GM23338 (cell line): Measurements from ENCODE around the gene ACOT13. TPM values are rescaled to one million over a fixed set of nuclear protein-coding genes. Genes with fewer than 3 reads are reported as not detected.

Source experiments
- ATAC-seq: fragments of 200-7000 bp; cut with Tn5 transposase; 3 replicates; pipeline ENCODE4 v1.9.1; 2020
- DNase-seq: peaks from one replicate; pipeline ENCODE4 v3.0.0-alpha.2; 2015; ENCODE audit warnings: low spot score
- H2AFZ ChIP-seq: fragments of 200-600 bp; sonication (generic); 2 replicates; pipeline ENCODE4 v1.8.0; 2016; ENCODE audit warnings: antibody characterized with exemption, mild to moderate bottlenecking, moderate library complexity
- H3F3A ChIP-seq: fragments of 200-600 bp; sonication (generic); replicated peaks from 2 replicates; pipeline ENCODE4 v1.8.0; 2017; ENCODE audit warnings: antibody characterized with exemption, mixed run types, low read depth
- H3K27ac ChIP-seq: fragments of 200-600 bp; sonication (generic); 2 replicates; pipeline ENCODE4 v1.6.1; 2016; ENCODE audit warnings: low read depth
- H3K27me3 ChIP-seq: fragments of 200-600 bp; sonication (generic); 2 replicates; pipeline ENCODE4 v1.8.0; 2016; ENCODE audit warnings: mild to moderate bottlenecking, mixed run types, moderate library complexity; ENCODE audit not compliant: insufficient read depth
- H3K36me3 ChIP-seq: fragments of 200-600 bp; sonication (generic); 2 replicates; pipeline ENCODE4 v1.8.0; 2016; ENCODE audit warnings: mild to moderate bottlenecking; ENCODE audit not compliant: insufficient read depth
- H3K4me1 ChIP-seq: fragments of 200-600 bp; sonication (generic); 2 replicates; pipeline ENCODE4 v1.8.0; 2016; ENCODE audit warnings: mild to moderate bottlenecking, moderate library complexity; ENCODE audit not compliant: insufficient read depth
- H3K4me2 ChIP-seq: fragments of 200-600 bp; sonication (generic); 2 replicates; pipeline ENCODE4 v1.7.1; 2017; ENCODE audit warnings: mixed run types
- H3K4me3 ChIP-seq: fragments of 200-600 bp; sonication (generic); 2 replicates; pipeline ENCODE4 v1.6.1; 2016; ENCODE audit warnings: mixed run types
- H3K79me2 ChIP-seq: fragments of 200-600 bp; sonication (generic); replicated peaks from 2 replicates; pipeline ENCODE4 v1.8.0; 2017; ENCODE audit warnings: mild to moderate bottlenecking; ENCODE audit not compliant: insufficient read depth
- H3K9me2 ChIP-seq: fragments of 200-600 bp; sonication (generic); 2 replicates; pipeline ENCODE4 v1.8.0; 2017; ENCODE audit not compliant: insufficient read depth
- H4K20me1 ChIP-seq: fragments of 200-600 bp; sonication (generic); replicated peaks from 2 replicates; pipeline ENCODE4 v1.8.0; 2017; ENCODE audit warnings: mild to moderate bottlenecking; ENCODE audit not compliant: insufficient read depth
- H3K27ac Mint-ChIP-seq: 2 replicates; pipeline ENCODE4 v1.8.0; 2020; ENCODE audit warnings: inconsistent platforms, mild to moderate bottlenecking, moderate library complexity, mixed read lengths
- H3K27me3 Mint-ChIP-seq: 3 replicates; pipeline ENCODE4 v1.8.0; 2022; ENCODE audit warnings: low read depth, mild to moderate bottlenecking, moderate library complexity, mixed read lengths, inconsistent platforms; ENCODE audit not compliant: insufficient read depth, poor library complexity
- H3K36me3 Mint-ChIP-seq: 3 replicates; pipeline ENCODE4 v1.8.0; 2021; ENCODE audit warnings: low read depth, mild to moderate bottlenecking, inconsistent platforms, moderate library complexity, mixed read lengths
- H3K4me1 Mint-ChIP-seq: 3 replicates; pipeline ENCODE4 v1.8.0; 2020; ENCODE audit warnings: mild to moderate bottlenecking, inconsistent platforms, mixed read lengths
- H3K4me3 Mint-ChIP-seq: 3 replicates; pipeline ENCODE4 v1.8.0; 2021; ENCODE audit warnings: moderate library complexity, mild to moderate bottlenecking, inconsistent platforms, mixed read lengths
- H3K9me3 Mint-ChIP-seq: 3 replicates; pipeline ENCODE4 v1.8.0; 2020; ENCODE audit warnings: moderate library complexity, mild to moderate bottlenecking, inconsistent platforms, mixed read lengths
- CREB1 ChIP-seq: fragments of 250-450 bp; sonication (Bioruptor Pico); IDR thresholded peaks from 2 replicates; pipeline ENCODE4 v1.5.0; 2020; ENCODE audit warnings: low read depth, mild to moderate bottlenecking, moderate library complexity
- EZH2 ChIP-seq: fragments of 200-600 bp; sonication (generic); IDR thresholded peaks from one replicate; pipeline ENCODE4 v1.8.0; 2017; ENCODE audit warnings: antibody characterized with exemption, mild to moderate bottlenecking, low read depth; ENCODE audit not compliant: unreplicated experiment
- EZH2phosphoT487 ChIP-seq: fragments of 200-600 bp; sonication (generic); IDR thresholded peaks from one replicate; pipeline ENCODE4 v1.8.1; 2018; ENCODE audit warnings: antibody characterized with exemption; ENCODE audit not compliant: unreplicated experiment
- JUNB ChIP-seq: IDR thresholded peaks from one replicate; pipeline ENCODE4 v1.6.1; 2016; ENCODE audit warnings: antibody characterized with exemption; ENCODE audit not compliant: unreplicated experiment
- NANOG ChIP-seq: IDR thresholded peaks from 2 replicates; pipeline ENCODE4 v1.6.1; 2016; ENCODE audit warnings: antibody characterized with exemption, borderline replicate concordance
- POLR2AphosphoS5 ChIP-seq: IDR thresholded peaks from 2 replicates; pipeline ENCODE4 v1.6.1; 2016; ENCODE audit warnings: antibody characterized with exemption, low read depth
- REST ChIP-seq: IDR thresholded peaks from one replicate; pipeline ENCODE4 v1.6.1; 2018; ENCODE audit warnings: antibody characterized with exemption; ENCODE audit not compliant: unreplicated experiment
- STAT1 ChIP-seq: IDR thresholded peaks from one replicate; pipeline ENCODE4 v1.6.1; 2016; ENCODE audit warnings: antibody characterized with exemption; ENCODE audit not compliant: unreplicated experiment
- ZNF114 ChIP-seq: fragments of 250-450 bp; sonication (Bioruptor Pico); IDR thresholded peaks from 2 replicates; pipeline ENCODE4 v1.5.0; 2020; ENCODE audit warnings: mild to moderate bottlenecking, moderate library complexity
- ZNF331 ChIP-seq: fragments of 250-450 bp; sonication (Bioruptor Pico); IDR thresholded peaks from 2 replicates; pipeline ENCODE4 v1.5.0; 2020; ENCODE audit warnings: low read depth, mild to moderate bottlenecking, moderate library complexity
- ZNF462 ChIP-seq: fragments of 250-450 bp; sonication (Bioruptor Pico); IDR thresholded peaks from 2 replicates; pipeline ENCODE4 v1.5.0; 2020; ENCODE audit warnings: mild to moderate bottlenecking, moderate library complexity
- polyA plus RNA-seq: library from polyadenylated mRNA; unstranded; fragments of >200 nt; fragmentation: Nextera tagmentation; extraction: Ambion mirVana; gene quantifications from 2 replicates; pipeline ENCODE4 v1.2.1, GENCODE V29; 2016
- total RNA-seq: library from RNA; depleted of rRNA; stranded (reverse); fragments of >200 nt; shearing (Covaris generic); gene quantifications from 2 replicates; pipeline ENCODE4 v1.2.3, GENCODE V29; 2014
- TF ChIP-seq, protein P1 (sequence below): IDR thresholded peaks from 2 replicates; pipeline ENCODE4 v1.6.1; 2016; ENCODE audit warnings: antibody characterized with exemption
- TF ChIP-seq, protein P2 (sequence below), 2 experiments: fragments of 200-600 bp in 1 of 2; sonication (generic) in 1 of 2; conservative IDR thresholded peaks; 2 replicates each; pipeline versions ENCODE4 v1.5.1 to v1.6.1; 2016 to 2017; ENCODE audit warnings: antibody characterized with exemption in 2 of 2, low read depth in 2 of 2, mild to moderate bottlenecking in 2 of 2, moderate library complexity in 1 of 2

ACOT13 gene
- total and polyA plus RNA-seq, 2 experiments from 2014 or later, result 17.8 to 175 TPM

- Histone ChIP-seq H3K36me3 (peaks cover 30% of the 10 kb centered on the region), H3F3A (peaks cover 4% of the 10 kb centered on the region; the same call in 1 of the 2 replicates), H3K4me3 (no peak overlapping the region), H3K79me2 (no peaks in the 10 kb centered on the region), H2AFZ (no peak overlapping the region), H3K4me1 (peaks cover 10% of the 10 kb centered on the region), H3K27ac (no peak overlapping the region), H4K20me1 (no peaks in the 10 kb centered on the region), H3K4me2 (no peak overlapping the region), H3K9me2 (no peaks in the 10 kb centered on the region), H3K27me3 (peaks cover 8% of the 10 kb centered on the region; the same call in 1 of the 2 replicates)
- no peak for ATAC-seq
- TF ChIP-seq POLR2AphosphoS5, result no peak
- TF ChIP-seq JUNB, result no peak
- TF ChIP-seq EZH2phosphoT487, result no peak
- TF ChIP-seq ZNF331 (CRISPR knock-in tag), result no peak
- TF ChIP-seq CREB1 (CRISPR knock-in tag), result no peak
- TF ChIP-seq ZNF462, result no peak
- TF ChIP-seq, protein P1, sequence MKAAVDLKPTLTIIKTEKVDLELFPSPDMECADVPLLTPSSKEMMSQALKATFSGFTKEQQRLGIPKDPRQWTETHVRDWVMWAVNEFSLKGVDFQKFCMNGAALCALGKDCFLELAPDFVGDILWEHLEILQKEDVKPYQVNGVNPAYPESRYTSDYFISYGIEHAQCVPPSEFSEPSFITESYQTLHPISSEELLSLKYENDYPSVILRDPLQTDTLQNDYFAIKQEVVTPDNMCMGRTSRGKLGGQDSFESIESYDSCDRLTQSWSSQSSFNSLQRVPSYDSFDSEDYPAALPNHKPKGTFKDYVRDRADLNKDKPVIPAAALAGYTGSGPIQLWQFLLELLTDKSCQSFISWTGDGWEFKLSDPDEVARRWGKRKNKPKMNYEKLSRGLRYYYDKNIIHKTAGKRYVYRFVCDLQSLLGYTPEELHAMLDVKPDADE, result no peak
- TF ChIP-seq EZH2, result no peak
- no peak for TF ChIP-seq ZNF114 (CRISPR knock-in tag)
- no peak for TF ChIP-seq REST
- no peak for TF ChIP-seq STAT1
- TF ChIP-seq, protein P2, sequence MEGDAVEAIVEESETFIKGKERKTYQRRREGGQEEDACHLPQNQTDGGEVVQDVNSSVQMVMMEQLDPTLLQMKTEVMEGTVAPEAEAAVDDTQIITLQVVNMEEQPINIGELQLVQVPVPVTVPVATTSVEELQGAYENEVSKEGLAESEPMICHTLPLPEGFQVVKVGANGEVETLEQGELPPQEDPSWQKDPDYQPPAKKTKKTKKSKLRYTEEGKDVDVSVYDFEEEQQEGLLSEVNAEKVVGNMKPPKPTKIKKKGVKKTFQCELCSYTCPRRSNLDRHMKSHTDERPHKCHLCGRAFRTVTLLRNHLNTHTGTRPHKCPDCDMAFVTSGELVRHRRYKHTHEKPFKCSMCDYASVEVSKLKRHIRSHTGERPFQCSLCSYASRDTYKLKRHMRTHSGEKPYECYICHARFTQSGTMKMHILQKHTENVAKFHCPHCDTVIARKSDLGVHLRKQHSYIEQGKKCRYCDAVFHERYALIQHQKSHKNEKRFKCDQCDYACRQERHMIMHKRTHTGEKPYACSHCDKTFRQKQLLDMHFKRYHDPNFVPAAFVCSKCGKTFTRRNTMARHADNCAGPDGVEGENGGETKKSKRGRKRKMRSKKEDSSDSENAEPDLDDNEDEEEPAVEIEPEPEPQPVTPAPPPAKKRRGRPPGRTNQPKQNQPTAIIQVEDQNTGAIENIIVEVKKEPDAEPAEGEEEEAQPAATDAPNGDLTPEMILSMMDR (conservative IDR thresholded peaks at IDR 0.05; ENCODE audit: low read depth in 2 of 2), result no peak
- no peak for TF ChIP-seq NANOG
- H3K27me3 Mint-ChIP-seq, result peaks cover 6% of the 10 kb centered on the region
- no peak for DNase-seq
- H3K27ac Mint-ChIP-seq, result no peak overlapping the region
- peaks cover 27% of the 10 kb centered on the region; the same call in 2 of the 3 replicates for H3K36me3 Mint-ChIP-seq
- H3K4me3 Mint-ChIP-seq, result no peak overlapping the region
- no peaks in the 10 kb centered on the region for H3K9me3 Mint-ChIP-seq
- peaks cover 14% of the 10 kb centered on the region for H3K4me1 Mint-ChIP-seq
Observed at GRCh38 chr6:24648276-24648675, 18.6 kb upstream of the ACOT13 start.
